Measurements from ENCODE around the gene LSAMP.

Gene LSAMP

DNA sequence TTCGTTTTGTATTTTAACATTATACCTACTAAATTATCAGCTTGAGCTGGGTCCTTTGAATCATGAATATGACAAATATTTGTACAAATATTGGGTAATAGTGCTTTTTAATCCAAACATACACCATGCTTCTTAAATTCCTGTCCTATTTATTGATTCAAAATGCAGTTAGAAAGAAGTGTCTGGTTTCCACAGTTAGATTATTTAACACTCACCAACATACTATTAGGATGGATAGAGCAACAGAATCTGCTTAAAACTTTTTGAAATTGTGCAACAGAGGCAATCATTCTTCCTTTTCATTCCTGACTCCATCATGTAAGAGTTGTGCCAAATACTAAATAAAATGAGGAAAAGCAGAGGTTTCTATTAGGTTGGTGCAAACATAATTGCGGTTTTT is 281.2 kb downstream of the LSAMP start:
- H3K4me3 ChIP-seq (ENCODE audit: low read length): no peak overlapping the region
- no peak for DNase-seq (ENCODE audit: low read depth)
- TF ChIP-seq CTCF (conservative IDR thresholded peaks at IDR 0.05; ENCODE audit: low read depth, low read length): no peak

DNA sequence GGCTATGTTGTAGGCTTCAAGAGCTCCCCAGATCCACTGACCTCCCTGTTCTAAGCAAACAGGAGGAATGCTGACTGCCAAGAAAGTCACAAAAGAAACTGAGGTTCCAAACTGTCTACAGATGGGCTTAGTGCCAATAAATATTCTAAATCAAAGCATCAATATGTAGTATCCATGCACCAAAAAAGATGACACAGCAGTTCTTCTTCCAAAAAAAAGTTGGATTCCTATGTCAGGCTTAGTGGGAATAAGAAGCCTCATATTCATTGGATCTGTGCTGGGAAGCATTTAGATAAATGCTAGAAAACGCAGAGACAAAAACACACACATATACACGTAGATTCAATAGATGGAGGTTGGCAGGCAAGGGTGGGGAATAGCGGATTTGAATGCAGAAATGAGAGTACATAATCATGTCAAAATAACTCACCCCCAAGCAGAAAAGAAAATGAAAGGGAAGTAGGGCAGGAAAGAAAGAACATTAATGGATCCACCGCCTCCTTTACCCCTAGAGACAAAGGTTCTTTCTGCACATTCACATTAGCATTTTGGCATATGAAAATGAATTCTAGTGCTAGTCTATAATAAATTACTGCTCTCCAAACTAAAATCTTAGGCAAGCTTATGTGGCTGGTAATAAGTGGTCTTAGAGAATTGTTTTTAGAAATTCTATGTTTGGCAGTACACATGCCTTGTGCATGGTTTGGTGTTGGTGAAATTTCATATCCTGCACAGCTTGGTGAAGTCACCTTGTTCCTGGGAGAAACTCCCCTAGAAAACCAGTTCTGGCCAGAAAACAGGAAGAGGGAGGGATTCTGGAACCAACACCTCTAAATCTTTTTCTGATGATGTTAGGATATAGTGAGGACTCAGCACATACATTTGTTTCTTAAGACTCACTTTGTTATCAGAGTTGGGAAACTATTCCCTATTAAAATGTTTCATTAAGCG is 283.4 kb downstream of the LSAMP start:
- no peak for TF ChIP-seq CTCF (conservative IDR thresholded peaks at IDR 0.05; ENCODE audit: low read depth, low read length)
- no peak overlapping the region for H3K4me3 ChIP-seq (ENCODE audit: low read length)
- DNase-seq (ENCODE audit: low read depth): no peak

DNA sequence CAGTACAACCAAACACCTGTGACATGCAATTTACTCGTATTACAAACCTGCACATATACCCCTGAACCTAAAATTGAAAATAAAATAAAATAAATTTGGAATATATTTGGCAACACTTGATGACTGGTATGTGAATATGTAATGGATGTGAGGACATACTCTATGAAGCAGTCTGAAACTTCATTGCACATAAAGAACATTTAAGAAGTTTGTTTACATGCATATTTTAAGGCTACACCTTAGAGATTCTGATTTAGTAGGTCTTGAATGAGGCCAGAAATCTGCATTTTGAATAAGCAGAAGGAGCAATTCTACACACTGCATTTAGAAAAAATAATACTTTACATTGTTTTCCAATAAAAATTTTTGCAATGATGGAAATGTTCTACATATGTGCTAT is 284.7 kb downstream of the LSAMP start:
- TF ChIP-seq CTCF (conservative IDR thresholded peaks at IDR 0.05; ENCODE audit: low read depth, low read length): no peak
- no peak overlapping the region for H3K4me3 ChIP-seq (ENCODE audit: low read length)
- DNase-seq (ENCODE audit: low read depth): no peak

GRCh38 chr3:116155841-116156240 is 289.4 kb downstream of the LSAMP start:
- H3K4me3 ChIP-seq (ENCODE audit: low read length): no peak overlapping the region
- no peak for TF ChIP-seq CTCF (conservative IDR thresholded peaks at IDR 0.05; ENCODE audit: low read depth, low read length)
- DNase-seq (ENCODE audit: low read depth): no peak

DNA sequence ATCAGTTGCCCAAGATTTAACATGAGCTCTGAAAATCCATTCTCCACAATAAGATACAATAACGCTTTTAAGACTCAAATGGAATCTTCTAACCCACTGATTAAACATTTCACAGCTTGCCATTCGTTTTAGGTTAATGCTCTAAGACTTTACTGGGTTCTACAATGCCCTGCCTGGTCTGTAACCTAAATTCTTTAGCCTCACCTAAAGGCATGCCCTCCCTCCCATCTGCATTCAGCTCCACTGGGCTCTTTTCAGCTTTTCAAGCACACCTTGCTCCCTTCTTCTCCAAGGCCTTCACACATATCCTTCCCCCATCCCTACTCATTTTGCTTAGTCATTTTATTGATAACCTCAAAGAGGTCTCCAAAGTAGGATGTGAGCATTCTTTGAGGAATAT is 290.9 kb downstream of the LSAMP start:
- no peak overlapping the region for H3K4me3 ChIP-seq (ENCODE audit: low read length)
- DNase-seq (ENCODE audit: low read depth): no peak
- no peak for TF ChIP-seq CTCF (conservative IDR thresholded peaks at IDR 0.05; ENCODE audit: low read depth, low read length)

DNA sequence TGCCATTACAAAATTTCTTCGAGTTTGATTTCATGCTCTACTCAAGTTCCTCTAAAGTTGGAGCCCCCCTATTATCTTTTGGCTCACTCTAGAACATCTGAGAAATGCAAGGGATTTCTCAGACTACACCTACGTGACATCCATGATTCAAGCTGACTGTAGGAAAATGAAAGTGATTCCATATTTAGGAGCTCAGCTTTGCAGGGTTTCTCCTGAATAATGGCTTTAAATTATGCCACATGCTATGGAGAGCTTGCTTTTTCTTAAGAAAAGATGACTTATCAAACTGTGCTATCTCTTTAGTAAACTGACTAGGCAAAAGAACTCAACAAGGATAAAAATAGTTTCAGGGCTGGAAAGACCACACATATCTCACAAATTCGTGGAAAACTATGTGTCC is 292.1 kb downstream of the LSAMP start:
- TF ChIP-seq CTCF (conservative IDR thresholded peaks at IDR 0.05; ENCODE audit: low read depth, low read length): no peak
- H3K4me3 ChIP-seq (ENCODE audit: low read length): no peak overlapping the region
- no peak for DNase-seq (ENCODE audit: low read depth)

GRCh38 chr3:116150655-116151167 is 294.6 kb downstream of the LSAMP start:
- no peak for TF ChIP-seq CTCF (conservative IDR thresholded peaks at IDR 0.05; ENCODE audit: low read depth, low read length)
- H3K4me3 ChIP-seq (ENCODE audit: low read length): no peak overlapping the region
- no peak for DNase-seq (ENCODE audit: low read depth)

Data from retinal pigment epithelial cell (primary cell).